MCF 10A (cell line): ENCODE data around the gene KCNT1. TPM values are rescaled to one million over a fixed set of nuclear protein-coding genes. Genes with fewer than 3 reads are reported as not detected.

Experiments used
- BruUV-seq: library from RNA; stranded (reverse); fragments of 400-500 nt; replicated peaks from 2 replicates; lab custom pipeline; 2021; lab: Mats Ljungman, UMichigan
- CTCF ChIA-PET: fragments of 300-600 bp; sonication (Branson Sonifier 250); formaldehyde crosslinking; extraction: SDS; loops from one replicate; lab custom pipeline; 2021; ENCODE audit warnings: antibody characterized with exemption, inconsistent platforms; lab: Yijun Ruan, JAX
- POLR2A ChIA-PET: fragments of 300-600, 350-650 bp; sonication (Branson Sonifier 250); formaldehyde crosslinking; extraction: SDS; loops from one replicate; lab custom pipeline; 2020; ENCODE audit warnings: antibody characterized with exemption, inconsistent platforms; lab: Yijun Ruan, JAX
- DNase-seq: peaks from one replicate; pipeline ENCODE4 v3.0.0-alpha.2; 2018; ENCODE audit not compliant: unreplicated experiment
- H3K27ac Mint-ChIP-seq: one replicate; pipeline ENCODE4 v1.8.0; 2022; ENCODE audit warnings: mild to moderate bottlenecking, low read depth, mixed read lengths; ENCODE audit not compliant: unreplicated experiment
- H3K27me3 Mint-ChIP-seq: one replicate; pipeline ENCODE4 v1.8.0; 2022; ENCODE audit warnings: mixed read lengths; ENCODE audit not compliant: insufficient read depth, unreplicated experiment
- H3K36me3 Mint-ChIP-seq: one replicate; pipeline ENCODE4 v1.8.0; 2022; ENCODE audit warnings: mild to moderate bottlenecking, moderate library complexity, mixed read lengths; ENCODE audit not compliant: insufficient read depth, unreplicated experiment
- H3K4me1 Mint-ChIP-seq: one replicate; pipeline ENCODE4 v1.8.0; 2022; ENCODE audit warnings: mixed read lengths; ENCODE audit not compliant: insufficient read depth, unreplicated experiment
- H3K4me3 Mint-ChIP-seq: one replicate; pipeline ENCODE4 v1.8.0; 2022; ENCODE audit warnings: mild to moderate bottlenecking, moderate library complexity, mixed read lengths; ENCODE audit not compliant: unreplicated experiment
- H3K9me3 Mint-ChIP-seq: one replicate; pipeline ENCODE4 v1.8.0; 2022; ENCODE audit warnings: mixed read lengths; ENCODE audit not compliant: unreplicated experiment
- intact Hi-C: fragments of 100-400 bp; cut with micrococcal nuclease; formaldehyde crosslinking; loops from 2 replicates; pipeline ENCODE4 v1.14.1; 2022
- total RNA-seq: library from RNA; stranded (reverse); gene quantifications from 2 replicates; pipeline ENCODE4 v1.2.3, GENCODE V29; 2022
- TF ChIP-seq, protein P1 (sequence below): fragments of 200-600 bp; IDR thresholded peaks from one replicate; pipeline ENCODE4 v1.8.0; 2022; ENCODE audit warnings: antibody characterized with exemption, mild to moderate bottlenecking; ENCODE audit not compliant: unreplicated experiment

The KCNT1 gene
- total RNA-seq, 1 experiment from 2014 or later, result not detected

DNA sequence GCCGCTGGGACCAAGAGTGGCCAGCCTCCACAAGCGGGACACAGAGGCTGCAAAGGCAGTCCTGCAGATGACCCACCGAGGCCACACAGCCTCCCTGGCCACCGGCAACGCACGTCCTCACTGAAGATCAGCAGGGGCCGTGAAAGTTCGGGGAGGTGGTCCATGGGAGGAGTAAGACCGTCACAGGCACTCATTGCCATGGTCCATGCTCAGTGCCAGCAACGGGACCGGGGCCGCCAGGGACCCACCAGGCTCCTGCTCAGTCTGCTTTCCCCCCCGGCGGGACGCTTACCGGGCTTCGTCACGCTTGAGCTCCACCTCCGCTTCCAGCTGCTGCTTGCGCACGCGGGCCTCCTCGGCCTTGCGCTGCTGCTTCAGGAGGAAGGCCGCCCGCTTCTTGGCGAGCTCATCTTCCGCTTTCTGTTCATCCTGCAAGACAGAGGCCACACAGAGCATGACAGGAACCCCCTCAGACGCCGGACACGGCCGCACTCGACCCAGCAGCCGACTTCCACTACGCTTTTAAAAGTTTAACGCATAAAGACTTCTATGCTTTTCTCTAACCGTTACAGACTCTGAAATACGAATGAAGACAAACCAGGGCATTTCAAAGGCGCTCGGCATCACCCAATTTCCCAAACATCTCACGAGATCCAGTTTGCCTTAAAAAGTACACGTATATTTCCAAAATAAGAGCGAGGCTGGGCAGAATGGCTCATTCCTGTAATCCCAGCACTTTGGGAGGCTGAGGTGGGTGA, 116.9 kb downstream of the KCNT1 start:
- Mint-ChIP-seq H3K27ac (peak overlapping the region; percentile 39), H3K4me1 (no peaks in the 10 kb centered on the region), H3K9me3 (no peaks in the 10 kb centered on the region), H3K4me3 (no peak overlapping the region), H3K27me3 (no peaks in the 10 kb centered on the region), H3K36me3 (peaks cover 72% of the 10 kb centered on the region)
- BruUV-seq, result no TSS peak
- POLR2A ChIA-PET, result no interaction called here
- CTCF ChIA-PET, result interaction anchor here (0.6 kb wide), 2 partner anchors 44 to 275 kb away, joined by 3 to 4 read pairs; no protein-coding TSS in a partner anchor
- no peak for DNase-seq
- TF ChIP-seq, protein P1, sequence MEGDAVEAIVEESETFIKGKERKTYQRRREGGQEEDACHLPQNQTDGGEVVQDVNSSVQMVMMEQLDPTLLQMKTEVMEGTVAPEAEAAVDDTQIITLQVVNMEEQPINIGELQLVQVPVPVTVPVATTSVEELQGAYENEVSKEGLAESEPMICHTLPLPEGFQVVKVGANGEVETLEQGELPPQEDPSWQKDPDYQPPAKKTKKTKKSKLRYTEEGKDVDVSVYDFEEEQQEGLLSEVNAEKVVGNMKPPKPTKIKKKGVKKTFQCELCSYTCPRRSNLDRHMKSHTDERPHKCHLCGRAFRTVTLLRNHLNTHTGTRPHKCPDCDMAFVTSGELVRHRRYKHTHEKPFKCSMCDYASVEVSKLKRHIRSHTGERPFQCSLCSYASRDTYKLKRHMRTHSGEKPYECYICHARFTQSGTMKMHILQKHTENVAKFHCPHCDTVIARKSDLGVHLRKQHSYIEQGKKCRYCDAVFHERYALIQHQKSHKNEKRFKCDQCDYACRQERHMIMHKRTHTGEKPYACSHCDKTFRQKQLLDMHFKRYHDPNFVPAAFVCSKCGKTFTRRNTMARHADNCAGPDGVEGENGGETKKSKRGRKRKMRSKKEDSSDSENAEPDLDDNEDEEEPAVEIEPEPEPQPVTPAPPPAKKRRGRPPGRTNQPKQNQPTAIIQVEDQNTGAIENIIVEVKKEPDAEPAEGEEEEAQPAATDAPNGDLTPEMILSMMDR, result no peak
- intact Hi-C loops, result no loop called here

DNA sequence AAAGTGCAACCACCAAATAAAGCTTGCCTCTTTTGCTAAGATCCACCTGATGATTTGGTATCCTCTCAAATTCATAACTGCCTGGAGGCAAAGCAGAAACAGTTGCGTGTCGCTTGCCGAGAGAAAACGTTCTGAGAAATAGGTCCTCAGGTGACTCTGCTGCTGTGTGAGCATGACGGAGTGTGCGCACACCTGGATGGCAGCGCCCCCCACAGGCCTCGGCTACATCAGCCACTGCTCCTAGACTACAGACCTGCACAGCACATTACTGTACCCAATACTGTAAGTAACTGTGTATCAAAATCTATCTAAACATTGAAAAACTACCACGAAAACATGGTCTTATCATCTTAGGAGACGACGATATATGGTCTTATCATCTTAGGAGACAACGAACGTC, 117.9 kb downstream of the KCNT1 start:
- intact Hi-C loops, result no loop called here
- H3K4me1 Mint-ChIP-seq, result no peaks in the 10 kb centered on the region
- no TSS peak for BruUV-seq
- ChIA-PET CTCF (no interaction called here), POLR2A (no interaction called here)
- H3K9me3 Mint-ChIP-seq, result no peaks in the 10 kb centered on the region
- H3K27me3 Mint-ChIP-seq, result no peaks in the 10 kb centered on the region
- peaks cover 82% of the 10 kb centered on the region for H3K36me3 Mint-ChIP-seq
- DNase-seq, result no peak
- H3K27ac Mint-ChIP-seq, result no peak overlapping the region
- TF ChIP-seq, protein P1, result no peak
- H3K4me3 Mint-ChIP-seq, result no peak overlapping the region

DNA sequence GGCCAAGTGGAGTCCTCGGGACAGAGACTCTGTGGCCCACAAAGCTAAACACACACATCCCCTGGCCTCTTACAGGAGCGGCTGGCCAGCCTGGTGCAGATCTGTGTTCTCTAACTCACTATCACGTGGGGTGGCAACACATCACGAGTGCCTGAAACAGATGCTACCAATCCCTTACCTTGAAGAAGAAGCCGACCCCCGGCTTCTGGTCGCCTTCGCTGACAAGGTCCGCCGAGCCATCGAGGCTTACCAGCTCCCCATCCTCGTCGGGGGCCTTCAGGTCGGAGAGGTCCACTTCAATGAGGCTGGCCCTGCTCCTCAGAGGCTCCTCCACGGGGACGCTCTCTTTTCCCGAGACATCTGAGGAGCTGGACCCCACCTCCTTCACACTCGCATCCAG, 118.7 kb downstream of the KCNT1 start:
- Mint-ChIP-seq H3K36me3 (peaks cover 90% of the 10 kb centered on the region), H3K27ac (no peak overlapping the region), H3K4me1 (no peaks in the 10 kb centered on the region), H3K4me3 (no peak overlapping the region), H3K9me3 (no peaks in the 10 kb centered on the region), H3K27me3 (no peaks in the 10 kb centered on the region)
- ChIA-PET CTCF (no interaction called here), POLR2A (no interaction called here)
- BruUV-seq, result no TSS peak
- intact Hi-C loops, result no loop called here
- TF ChIP-seq, protein P1, result no peak
- no peak for DNase-seq

DNA sequence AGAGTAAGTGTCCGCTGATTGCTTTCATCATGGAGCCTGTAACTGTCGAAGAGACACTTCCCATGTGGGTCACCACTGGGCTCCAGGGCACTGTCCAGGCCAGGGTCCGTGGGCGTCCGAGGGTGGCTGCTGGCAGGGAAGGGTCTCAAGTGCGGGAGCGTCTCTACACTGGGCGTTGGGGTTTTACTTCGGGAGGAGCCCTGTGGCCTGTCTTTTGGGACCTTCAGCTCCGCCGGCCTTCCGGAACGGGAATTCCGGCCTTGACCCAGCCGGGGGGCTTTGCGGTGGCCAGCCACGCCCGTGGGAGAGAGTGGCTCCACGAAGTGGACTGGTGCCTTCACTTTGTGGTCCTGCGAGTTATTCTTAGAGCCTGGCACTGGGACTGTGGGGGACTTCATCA, 119.1 kb downstream of the KCNT1 start:
- BruUV-seq, result no TSS peak
- CTCF ChIA-PET, result no interaction called here
- Mint-ChIP-seq H3K4me3 (no peak overlapping the region), H3K27ac (no peak overlapping the region), H3K9me3 (no peaks in the 10 kb centered on the region), H3K4me1 (no peaks in the 10 kb centered on the region), H3K36me3 (peaks cover 91% of the 10 kb centered on the region), H3K27me3 (no peaks in the 10 kb centered on the region)
- intact Hi-C loops, result no loop called here
- TF ChIP-seq, protein P1, result no peak
- POLR2A ChIA-PET, result no interaction called here
- DNase-seq, result no peak
